ENCODE results near the gene KIF1B. TPM values are rescaled to one million over a fixed set of nuclear protein-coding genes. Genes with fewer than 3 reads are reported as not detected.

KIF1B gene
- total and polyA plus RNA-seq, 2 donors from 2014 or later, result 8.0 to 46.4 TPM

Small RNAs within 50 kb of the gene (microRNA-seq; reads per million reads assigned to microRNA genes)
- not detected for gene MIR1273D

Other genes starting within 250 kb of the KIF1B start
- 21.2 TPM for gene RBP7, start 213.3 kb upstream of the KIF1B start, total RNA-seq
- 49.3 TPM for gene RBP7, start 213.3 kb upstream of the KIF1B start, polyA plus RNA-seq (ENCODE audit: insufficient read depth, low read depth, low replicate concordance)
- 33.5 TPM for gene UBE4B, start 177.6 kb upstream of the KIF1B start, total RNA-seq
- 13.3 TPM for gene UBE4B, start 177.6 kb upstream of the KIF1B start, polyA plus RNA-seq (ENCODE audit: insufficient read depth, low read depth, low replicate concordance)
- 72.8 TPM for gene PGD, start 188.5 kb downstream of the KIF1B start, total RNA-seq
- gene PGD, start 188.5 kb downstream of the KIF1B start, polyA plus RNA-seq (ENCODE audit: insufficient read depth, low read depth, low replicate concordance), result 95.1 TPM
- gene CENPS, start 219.9 kb downstream of the KIF1B start, total RNA-seq, result 21.9 TPM
- gene CENPS, start 219.9 kb downstream of the KIF1B start, polyA plus RNA-seq (ENCODE audit: insufficient read depth, low read depth, low replicate concordance), result 45.1 TPM
- 0.22 TPM for gene CORT, start 239.5 kb downstream of the KIF1B start, total RNA-seq
- gene CORT, start 239.5 kb downstream of the KIF1B start, polyA plus RNA-seq (ENCODE audit: insufficient read depth, low read depth, low replicate concordance), result 0.62 TPM